ENCODE data around the gene DNAI7.

DNAI7 gene

DNA sequence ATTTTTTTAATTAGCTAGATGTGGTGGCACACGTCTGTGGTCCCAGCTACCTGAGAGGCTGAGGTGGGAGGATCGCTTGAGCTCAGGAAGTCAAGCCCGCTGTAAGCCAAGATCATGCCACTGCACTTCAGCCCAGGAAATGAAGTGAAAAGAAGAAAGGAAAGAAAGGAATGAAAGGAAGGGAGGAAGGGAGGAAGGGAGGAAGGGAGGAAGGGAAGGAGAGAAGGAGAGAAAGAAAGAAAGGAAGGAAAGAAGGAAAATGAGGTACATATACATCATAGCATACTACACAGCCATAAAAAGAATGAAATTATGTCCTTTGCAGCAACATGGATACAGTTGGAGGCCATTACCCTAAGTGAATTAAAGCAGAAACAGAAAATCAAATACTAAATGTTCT lies 12.2 kb downstream of the DNAI7 start:
- DNase-seq, result no peak

GRCh38 chr12:25162866-25163265 lies 32.1 kb downstream of the DNAI7 start:
- no peak for DNase-seq

DNA sequence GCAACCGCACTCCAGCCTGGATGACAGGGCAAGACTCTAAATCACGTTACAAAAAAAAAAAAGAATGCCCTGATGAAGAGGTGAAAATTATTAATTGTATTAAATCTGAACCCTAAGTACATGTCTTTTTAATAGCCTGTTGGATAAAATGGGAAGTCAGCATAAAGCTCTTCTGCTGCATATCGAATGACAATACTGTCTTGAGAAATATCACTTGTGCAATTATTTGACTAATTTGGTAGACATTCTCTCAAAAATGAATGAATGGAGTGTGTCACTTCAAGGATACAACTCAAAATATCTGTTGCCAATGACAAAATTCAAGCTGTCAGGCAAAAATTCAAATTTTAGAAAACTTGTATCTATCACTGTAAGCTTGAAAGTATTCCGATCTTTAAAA lies 38.9 kb downstream of the DNAI7 start:
- no peak for DNase-seq

GRCh38 chr12:25155022-25155576 lies 39.9 kb downstream of the DNAI7 start:
- DNase-seq, result peak; percentile 28

DNA sequence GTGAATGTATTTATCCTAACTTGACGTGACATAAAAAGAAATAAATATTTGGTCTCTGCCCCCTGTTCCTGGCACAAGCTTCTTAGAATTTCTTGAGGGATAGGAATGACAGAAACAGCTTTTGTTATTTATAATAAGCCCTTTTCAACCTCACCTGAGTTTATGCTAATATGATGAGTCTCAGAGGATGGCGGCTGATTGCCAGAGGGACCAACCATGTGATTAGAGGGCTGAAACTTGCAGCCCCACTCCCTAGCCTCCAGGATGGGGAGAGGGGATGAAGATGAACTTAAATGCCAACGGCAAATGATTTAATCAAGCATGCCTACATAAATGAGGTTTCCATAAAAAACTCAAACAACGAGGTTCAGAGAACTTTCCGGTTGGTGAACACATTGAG lies 42.9 kb downstream of the DNAI7 start:
- DNase-seq, result no peak

DNA sequence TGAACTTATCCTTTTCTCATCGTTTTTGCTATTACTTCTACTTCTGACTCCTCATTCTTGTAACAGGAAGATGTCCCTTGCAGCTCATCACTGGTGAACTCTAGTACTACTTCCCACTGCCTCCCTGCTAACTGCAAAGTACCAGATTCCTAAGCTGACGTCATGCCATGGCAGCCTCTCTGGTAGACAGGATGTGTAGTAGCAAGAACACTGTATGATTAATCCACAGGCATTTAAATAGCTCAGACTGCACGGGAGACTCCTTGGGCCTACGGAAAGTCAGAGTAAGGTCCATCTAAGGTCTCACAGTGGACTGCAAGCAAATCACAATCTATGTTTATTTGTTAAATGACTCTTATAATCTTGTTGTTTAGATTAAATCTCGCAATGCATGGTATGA lies 43.5 kb downstream of the DNAI7 start:
- no peak for DNase-seq

GRCh38 chr12:25146686-25147085 lies 48.3 kb downstream of the DNAI7 start:
- DNase-seq, result no peak

DNA sequence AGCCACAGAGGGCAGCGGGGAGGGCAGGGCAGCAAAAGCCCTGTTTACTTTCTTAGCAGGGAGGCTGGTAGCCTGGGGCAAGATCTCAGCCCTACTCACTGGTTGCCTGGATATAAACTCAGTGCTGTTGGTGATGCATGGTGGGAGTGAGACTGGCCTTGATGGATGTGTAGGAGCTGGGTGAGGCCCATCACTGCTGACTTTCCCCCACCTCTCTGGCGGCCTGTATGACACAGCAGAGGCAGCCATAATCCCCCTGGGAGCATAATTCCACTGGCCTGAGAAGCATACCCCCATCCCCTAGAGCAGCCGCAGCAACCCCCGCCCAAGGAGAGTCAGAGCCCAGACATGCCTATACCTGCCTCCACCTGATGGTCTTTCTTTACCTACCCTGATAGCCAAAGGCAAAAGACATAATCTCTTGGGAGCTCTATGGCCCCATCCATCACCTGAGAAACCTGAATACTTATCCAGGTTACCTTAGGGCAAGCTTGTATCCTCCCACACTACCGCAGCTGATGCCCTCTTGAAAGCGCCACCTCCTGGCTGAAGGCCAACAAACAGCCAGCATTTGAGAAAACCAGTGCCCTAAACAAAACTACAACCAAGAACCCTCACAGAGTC lies 59.3 kb downstream of the DNAI7 start:
- DNase-seq, result no peak

- DNase-seq, result no peak
Measured at GRCh38 chr12:25131270-25131669, 63.7 kb downstream of the DNAI7 start.

DNA sequence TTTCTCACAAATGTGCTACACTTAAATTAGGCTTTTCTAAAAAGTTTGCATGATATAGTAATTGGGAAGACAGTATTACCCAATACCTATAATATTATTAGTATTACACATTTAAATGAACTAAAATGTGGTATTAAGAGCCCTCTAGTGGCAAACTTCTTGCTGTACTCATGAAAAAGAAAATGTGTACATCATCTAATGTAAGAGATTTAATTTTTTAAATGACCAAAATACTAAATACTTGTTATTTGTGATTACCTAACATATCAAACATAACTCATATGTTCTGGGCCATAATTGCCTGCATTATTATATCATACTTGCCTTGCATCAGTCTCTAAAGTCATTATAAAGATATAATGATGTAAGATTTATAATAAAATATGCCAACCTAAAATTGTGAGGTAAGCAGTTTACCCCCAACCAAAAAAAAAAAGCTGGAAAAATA lies 64.2 kb downstream of the DNAI7 start:
- peak; percentile 93 for DNase-seq

GRCh38 chr12:25126746-25127145 lies 68.2 kb downstream of the DNAI7 start:
- no peak for DNase-seq

DNA sequence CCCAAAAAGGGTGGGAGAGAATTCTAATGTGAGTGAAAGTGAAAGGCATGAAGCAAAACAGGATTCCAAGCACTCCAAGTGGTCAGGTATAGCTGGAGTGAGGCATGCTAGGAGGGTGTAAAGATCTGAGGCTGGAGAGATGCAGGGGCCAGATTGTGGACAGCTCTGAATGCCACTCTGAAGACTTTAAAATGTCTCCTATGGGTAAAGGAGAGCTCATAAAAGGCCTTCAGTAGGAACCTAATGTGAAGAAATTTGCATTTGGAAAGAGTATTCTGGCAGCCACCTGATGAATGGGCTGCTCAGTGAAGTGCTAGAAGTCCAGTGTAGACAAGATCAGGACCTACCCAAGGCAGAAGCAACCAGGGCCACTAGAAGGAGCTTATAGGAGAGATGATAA lies 68.9 kb downstream of the DNAI7 start:
- DNase-seq, result no peak

GRCh38 chr12:25124493-25124892 lies 70.5 kb downstream of the DNAI7 start:
- no peak for DNase-seq

- DNase-seq, result no peak
Measured at GRCh38 chr12:25123126-25123525, 71.8 kb downstream of the DNAI7 start.

- DNase-seq, result no peak
Measured at GRCh38 chr12:25121916-25122315, 73.0 kb downstream of the DNAI7 start.

GRCh38 chr12:25121110-25121509 lies 73.8 kb downstream of the DNAI7 start:
- DNase-seq, result no peak

GRCh38 chr12:25119020-25119419 lies 75.9 kb downstream of the DNAI7 start:
- no peak for DNase-seq

GRCh38 chr12:25115677-25116076 lies 79.3 kb downstream of the DNAI7 start:
- DNase-seq, result no peak

DNA sequence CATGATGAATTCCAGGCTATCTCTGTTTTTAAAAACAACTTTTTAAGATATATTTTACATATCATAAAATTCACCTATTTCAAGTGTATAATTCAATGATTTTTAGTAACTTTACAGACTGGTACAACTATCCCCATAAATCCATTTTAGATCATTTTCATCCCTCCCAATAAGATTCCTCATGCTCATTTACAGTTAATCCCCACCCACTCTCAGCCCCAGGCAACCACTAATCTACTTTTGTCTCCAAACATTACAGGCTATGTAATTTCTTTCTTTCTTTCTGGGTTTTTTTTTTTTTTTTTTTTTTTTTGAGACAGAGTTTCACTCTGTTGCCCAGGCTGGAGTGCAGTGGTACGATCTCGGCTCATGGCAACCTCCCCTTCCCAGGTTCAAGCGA lies 81.3 kb downstream of the DNAI7 start:
- no peak for DNase-seq

DNA sequence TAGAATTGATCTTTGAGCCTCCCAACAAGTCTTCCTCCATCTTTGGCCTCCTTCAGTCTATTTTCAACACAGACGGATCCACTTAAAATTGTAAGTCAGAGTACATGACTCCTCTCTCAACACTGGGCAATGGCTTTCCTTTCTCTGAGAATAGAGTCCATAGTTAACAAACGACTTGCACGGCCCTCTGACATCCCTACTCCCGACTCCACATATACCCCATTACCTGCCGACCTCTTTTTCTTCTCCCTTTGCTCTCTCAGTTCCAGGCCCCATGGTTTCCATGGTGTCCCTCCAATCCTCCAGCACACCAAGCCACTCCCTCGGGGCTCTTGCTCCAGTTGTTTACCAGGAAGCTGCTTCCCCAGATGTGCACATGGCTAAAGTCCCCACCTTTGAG lies 84.7 kb downstream of the DNAI7 start:
- DNase-seq, result no peak

GRCh38 chr12:25107920-25108319 lies 87.0 kb downstream of the DNAI7 start:
- no peak for DNase-seq

DNA sequence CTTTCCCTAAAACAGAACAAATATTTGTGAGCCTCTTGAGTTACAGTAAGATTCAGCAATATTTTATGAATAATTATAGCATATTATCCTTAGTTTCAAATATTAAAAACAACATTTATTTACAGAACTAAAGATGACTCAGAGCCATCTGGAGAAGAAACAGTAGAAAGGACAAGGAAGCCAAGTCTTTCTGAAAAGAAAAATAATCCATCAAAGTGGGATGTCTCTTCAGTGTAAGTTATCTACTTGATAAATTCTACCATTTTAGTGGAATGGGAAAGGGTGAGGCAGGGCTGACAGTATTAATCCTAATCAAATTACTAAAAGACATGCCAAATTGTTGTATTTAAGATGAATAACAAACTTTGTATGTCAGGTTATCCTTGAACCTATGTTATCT lies 88.1 kb downstream of the DNAI7 start:
- DNase-seq, result no peak

DNA sequence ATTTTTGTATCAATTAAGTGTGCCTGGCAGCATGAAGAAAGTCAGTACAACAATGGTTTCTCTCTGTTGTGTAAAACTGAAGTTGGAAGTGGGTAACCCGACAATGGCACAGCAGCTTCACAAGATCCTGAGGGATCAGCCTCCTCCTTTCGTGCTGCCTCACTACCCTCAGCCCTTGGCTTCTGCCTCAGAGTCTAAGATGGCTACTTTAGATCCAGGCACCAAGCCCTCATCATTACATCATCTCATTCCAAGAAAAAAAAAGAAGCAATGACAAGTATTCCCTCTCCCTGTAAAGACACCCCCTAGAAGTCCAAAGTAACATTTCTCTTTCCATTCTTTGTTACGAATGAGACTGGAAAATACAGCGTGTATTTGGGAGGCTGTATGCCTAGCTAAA lies 92.6 kb downstream of the DNAI7 start:
- DNase-seq, result no peak

DNA sequence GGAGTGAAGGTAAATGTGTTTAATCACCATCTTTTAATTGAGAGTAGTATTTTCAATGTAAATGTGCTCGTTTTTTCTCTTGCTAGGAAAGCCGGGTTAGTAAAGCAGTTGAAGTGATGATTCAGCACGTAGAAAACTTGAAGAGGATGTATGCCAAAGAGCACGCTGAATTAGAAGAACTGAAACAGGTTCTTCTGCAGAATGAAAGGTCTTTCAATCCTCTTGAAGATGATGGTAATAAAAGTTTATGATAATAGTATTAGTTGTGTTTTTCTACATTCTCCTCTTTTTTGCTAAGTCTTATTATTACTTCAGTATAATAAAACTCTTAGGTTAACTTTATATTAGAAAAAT lies 93.9 kb downstream of the DNAI7 start:
- no peak for DNase-seq
